Fibroblast of lung (primary cell): ENCODE results near the gene LSS. TPM values are rescaled to one million over a fixed set of nuclear protein-coding genes. Genes with fewer than 3 reads are reported as not detected.

Experiments
- DNase-seq, 2 donors: peaks; one replicate each; pipeline versions ENCODE4 v3.0.0 to v3.0.0-alpha.2; 2010; ENCODE audit warnings: low read depth in 2 of 2
- H2AFZ ChIP-seq: 2 replicates; pipeline ENCODE4 v1.5.1; 2012; ENCODE audit warnings: low read length, control low read depth, inconsistent platforms
- H3K27ac ChIP-seq: 2 replicates; pipeline ENCODE4 v1.5.1; 2011; ENCODE audit warnings: low read length, control low read depth; ENCODE audit not compliant: insufficient read depth
- H3K27me3 ChIP-seq: 2 replicates; pipeline ENCODE4 v1.5.1; 2011; ENCODE audit warnings: mild to moderate bottlenecking, low read length; ENCODE audit not compliant: control insufficient read depth, insufficient read depth
- H3K36me3 ChIP-seq: 2 replicates; pipeline ENCODE4 v1.5.1; 2011; ENCODE audit warnings: low read length; ENCODE audit not compliant: control insufficient read depth, insufficient read depth
- H3K4me1 ChIP-seq: 2 replicates; pipeline ENCODE4 v1.5.1; 2011; ENCODE audit warnings: low read length; ENCODE audit not compliant: control insufficient read depth, insufficient read depth; ENCODE audit errors: extremely low read depth
- H3K4me2 ChIP-seq: 2 replicates; pipeline ENCODE4 v1.5.1; 2011; ENCODE audit warnings: low read length, control low read depth; ENCODE audit not compliant: insufficient read depth; ENCODE audit errors: extremely low read depth
- H3K4me3 ChIP-seq, 4 experiments: fragments of 200-600 bp in 1 of 4; sonication (generic) in 1 of 4; replicated peaks in 1 of 4; 2 replicates each; pipeline ENCODE4 v1.5.1; 2011 to 2016; ENCODE audit warnings: low read length in 4 of 4, low read depth in 3 of 4, mild to moderate bottlenecking in 3 of 4, control low read depth in 2 of 4, inconsistent platforms in 1 of 4, mixed read lengths in 1 of 4; ENCODE audit not compliant: insufficient read depth in 1 of 4; ENCODE audit errors: control extremely low read depth in 1 of 4
- H3K79me2 ChIP-seq: 2 replicates; pipeline ENCODE4 v1.5.1; 2012; ENCODE audit warnings: mild to moderate bottlenecking, low read length, inconsistent platforms; ENCODE audit not compliant: control insufficient read depth, insufficient read depth
- H3K9ac ChIP-seq: 2 replicates; pipeline ENCODE4 v1.5.1; 2011; ENCODE audit warnings: mild to moderate bottlenecking, low read length, control low read depth; ENCODE audit not compliant: insufficient read depth
- H3K9me3 ChIP-seq: 2 replicates; pipeline ENCODE4 v1.5.1; 2012; ENCODE audit warnings: low read depth, low read length; ENCODE audit not compliant: control insufficient read depth, insufficient read depth
- H4K20me1 ChIP-seq: 2 replicates; pipeline ENCODE4 v1.5.1; 2011; ENCODE audit warnings: low read length; ENCODE audit not compliant: control insufficient read depth, insufficient read depth; ENCODE audit errors: extremely low read depth
- CTCF ChIP-seq, 2 donors: IDR thresholded peaks in 1 of 2; conservative IDR thresholded peaks in 1 of 2; 1 replicate in 1 of 2; 2 replicates in 1 of 2; pipeline ENCODE4 v1.5.1; 2011 to 2012; ENCODE audit warnings: low read length in 2 of 2, control low read depth in 1 of 2, inconsistent platforms in 1 of 2, low read depth in 1 of 2, mild to moderate bottlenecking in 1 of 2
- EZH2 ChIP-seq: IDR thresholded peaks from 2 replicates; pipeline ENCODE4 v1.5.1; 2012; ENCODE audit warnings: low read length, control low read depth, mild to moderate bottlenecking; ENCODE audit errors: missing control alignments
- polyA plus RNA-seq, 2 donors: library from polyadenylated mRNA; depleted of rRNA in 1 of 2; stranded (reverse) in 1 of 2; unstranded in 1 of 2; fragments of >200 nt; gene quantifications; 2 replicates each; pipeline ENCODE4 v1.2.1, GENCODE V29; 2011 to 2012; ENCODE audit warnings: missing spikeins in 1 of 2
- total RNA-seq: library from RNA; depleted of rRNA; stranded (reverse); fragments of >200 nt; gene quantifications from 2 replicates; pipeline ENCODE4 v1.2.1, GENCODE V29; 2014

The LSS gene
- total and polyA plus RNA-seq, 2 donors (not counting 1 experiment from before 2014, with no cell fraction given), result 97.6 to 252 TPM

DNA sequence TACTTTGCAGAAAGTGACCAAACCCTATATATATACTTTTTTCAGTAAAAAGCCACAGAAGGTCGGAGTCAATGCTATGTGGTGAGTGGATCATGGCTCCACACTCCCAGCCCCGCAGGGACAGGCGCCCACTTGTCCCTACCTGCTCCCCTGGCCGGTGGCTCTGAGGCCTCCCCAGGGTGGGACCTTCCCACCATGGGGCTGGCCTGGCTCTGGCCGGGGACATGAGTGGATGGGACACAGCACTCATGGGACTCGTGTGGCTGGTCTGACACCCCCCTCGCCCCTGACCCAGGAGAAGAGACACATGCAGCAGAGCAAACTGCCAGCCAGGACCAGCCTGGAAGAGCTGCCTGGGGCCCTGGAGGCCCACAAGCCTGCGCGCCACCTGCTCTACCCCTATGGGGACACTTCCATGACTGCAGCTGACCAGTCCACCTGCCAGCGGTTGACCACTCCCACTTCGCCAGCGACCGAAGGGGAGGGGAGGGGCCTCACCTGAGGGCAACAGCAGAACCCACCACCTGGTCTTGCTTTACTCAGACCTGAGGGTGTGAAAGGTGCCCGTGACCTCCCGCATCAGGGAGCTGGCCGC is 46.5 kb downstream of the LSS start:
- no peak overlapping the region for H3K9ac ChIP-seq
- no peaks in the 10 kb centered on the region for H3K27me3 ChIP-seq
- no peak overlapping the region for H3K4me2 ChIP-seq

DNA sequence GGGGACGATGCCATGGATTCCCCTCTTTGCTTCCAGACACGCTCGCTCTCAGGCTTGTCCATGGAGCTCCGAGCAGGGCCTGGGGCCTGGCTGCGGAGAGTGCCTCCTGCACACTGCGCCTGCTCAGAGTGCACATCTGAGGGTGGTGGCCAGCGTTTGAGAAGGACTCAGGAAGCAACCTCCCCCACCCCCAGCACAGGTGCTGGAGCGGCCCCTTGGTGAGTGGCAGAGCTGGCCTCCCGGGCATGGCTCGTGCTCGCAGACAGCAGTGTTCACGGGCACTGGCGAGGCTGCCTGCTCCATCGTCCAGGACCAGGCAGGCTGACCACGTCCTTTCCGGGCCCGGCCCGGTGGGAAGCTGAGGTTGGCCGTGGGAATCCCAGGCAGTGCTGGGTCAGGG is 47.1 kb downstream of the LSS start:
- Histone ChIP-seq H4K20me1 (no peaks in the 10 kb centered on the region), H3K27ac (no peak overlapping the region), H3K4me3 (no peak overlapping the region), H3K27me3 (no peaks in the 10 kb centered on the region), H3K4me2 (no peak overlapping the region), H3K4me1 (peaks cover 3% of the 10 kb centered on the region), H3K36me3 (no peaks in the 10 kb centered on the region), H2AFZ (no peak overlapping the region), H3K9ac (no peak overlapping the region), H3K9me3 (no peaks in the 10 kb centered on the region), H3K79me2 (no peaks in the 10 kb centered on the region)
- DNase-seq, result no peak
- TF ChIP-seq EZH2 (no peak), CTCF (conservative IDR thresholded peaks at IDR 0.05 in 1 of 2, IDR thresholded peaks at IDR 0.05 in 1 of 2; ENCODE audit: low read depth in 1 of 2, low read length in 2 of 2) (no peak)

More for the DNA sequence above, 46.5 kb downstream of the LSS start:
- no peak for DNase-seq
- H3K27ac ChIP-seq, result no peak overlapping the region
- H3K4me3 ChIP-seq, result no peak overlapping the region
- no peaks in the 10 kb centered on the region for H4K20me1 ChIP-seq
- peaks cover 3% of the 10 kb centered on the region for H3K4me1 ChIP-seq
- no peak for TF ChIP-seq EZH2
- TF ChIP-seq CTCF (conservative IDR thresholded peaks at IDR 0.05 in 1 of 2, IDR thresholded peaks at IDR 0.05 in 1 of 2; ENCODE audit: low read depth in 1 of 2, low read length in 2 of 2), result no peak
- no peaks in the 10 kb centered on the region for H3K79me2 ChIP-seq
- no peaks in the 10 kb centered on the region for H3K36me3 ChIP-seq
- no peaks in the 10 kb centered on the region for H3K9me3 ChIP-seq
- H2AFZ ChIP-seq, result no peak overlapping the region

- no peak for TF ChIP-seq CTCF (conservative IDR thresholded peaks at IDR 0.05 in 1 of 2, IDR thresholded peaks at IDR 0.05 in 1 of 2; ENCODE audit: low read depth in 1 of 2, low read length in 2 of 2)
- no peak for TF ChIP-seq EZH2
- DNase-seq, result no peak
- no peaks in the 10 kb centered on the region for H4K20me1 ChIP-seq
- H3K27ac ChIP-seq, result no peak overlapping the region
- no peak overlapping the region for H3K4me2 ChIP-seq
- H3K27me3 ChIP-seq, result no peaks in the 10 kb centered on the region
- H3K9ac ChIP-seq, result no peak overlapping the region
- no peaks in the 10 kb centered on the region for H3K79me2 ChIP-seq
- H3K4me3 ChIP-seq, result no peak overlapping the region
- no peaks in the 10 kb centered on the region for H3K36me3 ChIP-seq
- H2AFZ ChIP-seq, result no peak overlapping the region
- H3K9me3 ChIP-seq, result no peaks in the 10 kb centered on the region
- peaks cover 3% of the 10 kb centered on the region for H3K4me1 ChIP-seq
Measured at GRCh38 chr21:46180778-46181391, 47.7 kb downstream of the LSS start.
